ENCODE results near the gene NEUROG1.

Gene NEUROG1

GRCh38 chr5:135561266-135561665 lies 25.5 kb upstream of the NEUROG1 start:
- DNase-seq: no peak

GRCh38 chr5:135560858-135561257 lies 25.1 kb upstream of the NEUROG1 start:
- peak; percentile 56 for DNase-seq

GRCh38 chr5:135559354-135559753 lies 23.6 kb upstream of the NEUROG1 start:
- DNase-seq: no peak

- no peak for DNase-seq
These were observed 21.5 kb upstream of the NEUROG1 start for GRCh38 chr5:135557076-135557838.

GRCh38 chr5:135556620-135557019 lies 20.9 kb upstream of the NEUROG1 start:
- no peak for DNase-seq

GRCh38 chr5:135555530-135555929 lies 19.8 kb upstream of the NEUROG1 start:
- DNase-seq: no peak

- no peak for DNase-seq
These were observed 18.1 kb upstream of the NEUROG1 start for GRCh38 chr5:135553688-135554462.

- peak; percentile 52 for DNase-seq
These were observed 16.1 kb upstream of the NEUROG1 start for GRCh38 chr5:135551593-135552447.

GRCh38 chr5:135549413-135549812 lies 13.6 kb upstream of the NEUROG1 start:
- no peak for DNase-seq

- no peak for DNase-seq
These were observed 12.0 kb upstream of the NEUROG1 start for GRCh38 chr5:135547590-135548254.

- no peak for DNase-seq
These were observed 11.1 kb upstream of the NEUROG1 start for GRCh38 chr5:135546912-135547311.

GRCh38 chr5:135546101-135546500 lies 10.3 kb upstream of the NEUROG1 start:
- DNase-seq: no peak

GRCh38 chr5:135545099-135545498 lies 9.3 kb upstream of the NEUROG1 start:
- no peak for DNase-seq

GRCh38 chr5:135543485-135544304 lies 7.9 kb upstream of the NEUROG1 start:
- DNase-seq: no peak

- no peak for DNase-seq
These were observed 7.3 kb upstream of the NEUROG1 start for GRCh38 chr5:135543001-135543484.

- DNase-seq: no peak
These were observed 6.2 kb upstream of the NEUROG1 start for GRCh38 chr5:135541807-135542502.

- no peak for DNase-seq
These were observed 3.8 kb upstream of the NEUROG1 start for GRCh38 chr5:135539430-135540005.

GRCh38 chr5:135538261-135538660 lies 2.5 kb upstream of the NEUROG1 start:
- DNase-seq: no peak

- DNase-seq: no peak
These were observed 2.0 kb upstream of the NEUROG1 start for GRCh38 chr5:135537745-135538144.

- DNase-seq: no peak
These were observed 1.5 kb upstream of the NEUROG1 start for GRCh38 chr5:135537271-135537670.

- no peak for DNase-seq
These were observed 344 bp downstream of the NEUROG1 start for GRCh38 chr5:135535420-135535819.

All from NCI-H1092 treated with DMSO at 0.1 percent for 48 hours (cell line).